ENCODE measurements around the gene BCAP31. TPM values are rescaled to one million over a fixed set of nuclear protein-coding genes. Genes with fewer than 3 reads are reported as not detected.
"Not testable (repeated sequence)": the region's sequence is repeated elsewhere in the genome, so short reads cannot be mapped to it uniquely, and the experiment has no call there.

Gene BCAP31
- polyA plus RNA-seq, 1 donor from 2014 or later = 254 TPM

DNA sequence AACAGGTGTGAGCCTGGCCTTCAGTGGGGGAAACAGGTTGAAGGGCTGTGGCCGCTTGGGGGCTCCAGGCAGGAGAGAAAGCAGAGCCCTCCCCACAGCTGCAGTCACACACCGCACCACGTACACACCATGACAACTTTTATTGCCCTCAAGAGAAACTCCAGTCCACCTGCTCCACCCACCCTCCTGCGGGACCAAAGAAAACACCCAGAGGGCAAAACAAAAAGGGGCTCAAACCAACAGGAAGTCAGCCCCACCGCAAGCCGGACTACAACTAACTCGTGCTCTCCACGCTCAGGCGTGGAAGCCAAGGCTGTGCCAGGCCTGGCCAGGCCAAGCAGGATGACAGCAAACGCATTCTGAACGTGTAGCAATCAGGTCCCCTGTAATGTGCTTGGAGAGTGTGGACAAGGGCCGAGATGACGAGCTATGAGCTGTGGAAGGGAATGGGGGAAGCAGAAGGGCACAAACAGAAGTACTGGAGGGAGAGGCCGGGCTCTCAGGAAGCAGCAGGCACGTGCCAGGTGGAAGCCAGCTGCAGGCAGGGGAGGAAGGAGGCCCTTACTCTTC is 23.7 kb downstream of the BCAP31 start:
- no peaks in the 10 kb centered on the region for H3K9me3 Mint-ChIP-seq
- no peaks in the 10 kb centered on the region for H3K4me1 Mint-ChIP-seq
- H3K27me3 Mint-ChIP-seq = peaks cover 3% of the 10 kb centered on the region
- no peak overlapping the region for H3K4me3 Mint-ChIP-seq
- no peaks in the 10 kb centered on the region for H3K36me3 Mint-ChIP-seq
- H3K27ac Mint-ChIP-seq = no peak overlapping the region

DNA sequence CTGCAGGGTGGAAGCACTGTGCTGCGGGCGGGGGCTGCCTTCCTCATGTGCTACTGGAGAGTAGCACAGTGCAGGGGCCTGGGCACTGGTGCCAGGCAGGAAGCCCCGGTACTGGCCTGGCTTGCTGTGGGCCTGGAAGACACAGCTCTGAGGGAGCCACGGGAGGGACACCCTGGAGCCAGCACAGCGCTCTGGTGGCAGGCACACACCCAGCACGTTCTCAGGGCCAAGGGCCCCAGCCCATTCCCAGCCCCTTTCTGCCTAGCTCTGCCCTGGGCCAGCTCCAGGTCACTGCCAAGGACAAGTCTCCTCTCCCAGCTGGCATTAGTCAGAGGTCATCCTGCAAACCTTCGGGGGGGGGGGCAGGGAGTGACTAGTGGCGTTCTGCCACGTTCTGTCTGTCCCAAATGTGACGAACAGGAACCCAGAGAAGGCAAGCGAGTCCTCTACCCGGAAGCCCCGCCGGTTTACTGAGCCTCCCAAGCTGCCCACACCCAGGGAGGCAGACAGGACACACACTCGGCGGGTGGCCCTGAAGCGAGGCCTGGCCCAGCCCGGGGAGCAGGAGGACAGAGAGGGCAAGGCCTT is 24.3 kb downstream of the BCAP31 start:
- not testable (repeated sequence) for H3K4me3 Mint-ChIP-seq, H3K36me3 Mint-ChIP-seq, H3K27ac Mint-ChIP-seq, H3K4me1 Mint-ChIP-seq, H3K9me3 Mint-ChIP-seq, H3K27me3 Mint-ChIP-seq

DNA sequence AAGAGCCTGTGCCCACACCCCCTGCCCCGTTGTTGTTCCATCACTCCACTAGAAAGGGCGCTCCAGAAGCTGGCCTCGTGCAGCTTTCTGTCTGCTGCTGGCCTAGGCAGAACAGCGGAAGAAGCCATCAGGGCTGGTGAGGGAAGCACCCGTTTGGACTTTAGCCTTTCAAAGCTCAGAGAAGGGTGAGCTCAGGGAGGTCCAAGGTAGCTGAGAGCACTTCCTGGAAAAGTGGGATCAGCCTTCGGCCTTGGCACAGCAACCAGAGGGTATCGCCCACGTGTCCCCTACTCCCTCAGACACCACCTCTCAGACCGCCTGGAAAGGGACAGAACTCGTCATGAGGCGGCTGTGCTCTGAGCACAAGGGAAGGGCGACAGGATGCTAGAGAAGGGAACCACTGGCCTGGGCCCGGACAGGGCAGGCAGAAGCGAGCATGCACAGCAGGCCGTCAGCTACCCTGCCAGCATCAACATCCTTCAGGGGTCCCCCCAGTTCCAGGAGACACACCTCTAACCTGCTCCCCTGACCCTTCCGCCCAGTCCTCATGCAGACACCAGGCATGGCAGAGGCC is 24.9 kb downstream of the BCAP31 start:
- H3K27ac Mint-ChIP-seq = peak overlapping the region in 1 of 3 donors; percentile 27
- not testable (repeated sequence) for H3K27me3 Mint-ChIP-seq, H3K4me1 Mint-ChIP-seq, H3K4me3 Mint-ChIP-seq, H3K36me3 Mint-ChIP-seq, H3K9me3 Mint-ChIP-seq

DNA sequence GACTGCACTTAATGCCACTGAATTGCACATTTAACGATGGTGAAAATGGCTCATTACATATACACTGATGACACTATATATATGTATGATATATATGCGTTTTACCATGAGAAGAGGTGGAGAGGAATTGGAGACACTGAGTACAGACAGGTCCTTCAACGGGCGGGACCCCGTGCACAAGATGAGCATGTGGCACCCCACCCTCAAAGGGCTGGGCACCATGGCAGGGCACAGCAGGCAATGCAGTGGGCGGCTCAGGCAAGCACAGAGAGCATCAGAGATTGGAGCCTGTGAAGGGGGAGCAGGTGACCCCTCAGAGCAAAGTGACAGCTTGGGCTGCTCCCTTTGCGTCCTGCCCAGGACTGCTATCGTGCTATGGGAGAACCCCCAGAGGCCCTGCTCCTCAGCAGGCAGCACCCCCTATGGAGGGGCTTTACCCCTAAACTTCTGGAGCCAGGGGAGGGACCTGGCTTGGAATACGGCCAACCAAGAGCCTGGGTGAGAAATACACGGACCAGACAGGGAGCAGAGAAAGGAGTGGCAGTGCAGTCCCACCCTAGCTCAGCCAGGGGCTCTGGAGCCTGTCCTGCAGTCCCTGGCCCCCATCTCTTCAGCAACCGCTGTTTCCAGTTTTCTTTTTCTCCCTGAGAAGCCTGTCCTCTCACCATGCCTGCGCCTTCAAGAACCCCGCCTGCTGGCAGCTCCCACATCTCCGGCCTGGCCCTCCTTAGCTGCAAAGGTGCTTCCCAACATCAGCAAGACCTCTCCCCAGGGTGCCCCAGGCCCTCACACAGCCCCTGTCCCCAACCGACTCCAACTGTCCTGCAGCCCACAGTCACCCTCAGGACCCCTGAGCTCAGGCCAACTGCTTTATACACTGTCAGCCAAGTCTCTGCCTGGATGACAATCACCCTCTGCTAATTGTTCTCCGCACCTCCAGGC is 26.0 kb downstream of the BCAP31 start:
- Mint-ChIP-seq H3K27me3 (peaks cover 9% of the 10 kb centered on the region), H3K4me1 (no peaks in the 10 kb centered on the region), H3K27ac (no peak overlapping the region), H3K4me3 (peak overlapping the region in 1 of 4 donors; percentile 41), H3K9me3 (no peaks in the 10 kb centered on the region), H3K36me3 (no peaks in the 10 kb centered on the region)

DNA sequence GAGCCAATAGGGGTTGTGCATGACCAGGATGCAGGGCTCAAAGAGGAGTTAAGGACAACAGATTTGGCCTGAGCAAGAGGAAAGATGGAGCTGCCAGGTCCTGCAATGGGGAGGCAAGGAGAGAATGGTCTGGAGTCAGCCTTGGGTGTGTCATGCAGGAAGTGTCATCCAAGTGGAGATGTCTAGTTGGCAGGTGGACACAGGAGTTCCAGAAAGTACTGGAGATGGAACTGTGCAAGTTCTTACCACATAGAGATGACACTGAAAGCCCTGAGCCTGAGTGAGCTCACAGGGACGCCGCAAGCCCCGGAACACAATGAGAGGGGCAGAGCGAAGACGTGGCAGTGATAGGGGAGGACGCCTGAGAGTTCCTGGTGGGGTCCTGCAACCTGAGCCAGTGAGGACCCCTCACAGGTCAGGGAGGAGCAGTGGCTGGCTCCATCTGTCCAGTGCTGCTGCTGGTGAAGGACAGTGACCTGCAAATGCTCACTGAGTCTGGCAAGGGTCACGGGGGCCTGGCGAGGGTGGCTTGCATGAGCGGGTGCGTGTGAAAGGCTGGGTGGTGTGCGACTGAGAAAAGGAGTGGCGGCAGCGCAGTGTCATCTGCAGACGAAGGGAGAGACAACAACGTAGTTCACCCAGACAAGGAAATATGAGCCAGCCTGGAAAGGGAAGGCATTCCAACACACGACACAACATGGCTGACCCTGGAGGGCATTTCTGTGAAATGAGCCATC is 27.0 kb downstream of the BCAP31 start:
- H3K36me3 Mint-ChIP-seq, H3K4me3 Mint-ChIP-seq, H3K9me3 Mint-ChIP-seq, H3K4me1 Mint-ChIP-seq, H3K27me3 Mint-ChIP-seq: not testable (repeated sequence)
- H3K27ac Mint-ChIP-seq = peak overlapping the region in 1 of 3 donors; percentile 50

DNA sequence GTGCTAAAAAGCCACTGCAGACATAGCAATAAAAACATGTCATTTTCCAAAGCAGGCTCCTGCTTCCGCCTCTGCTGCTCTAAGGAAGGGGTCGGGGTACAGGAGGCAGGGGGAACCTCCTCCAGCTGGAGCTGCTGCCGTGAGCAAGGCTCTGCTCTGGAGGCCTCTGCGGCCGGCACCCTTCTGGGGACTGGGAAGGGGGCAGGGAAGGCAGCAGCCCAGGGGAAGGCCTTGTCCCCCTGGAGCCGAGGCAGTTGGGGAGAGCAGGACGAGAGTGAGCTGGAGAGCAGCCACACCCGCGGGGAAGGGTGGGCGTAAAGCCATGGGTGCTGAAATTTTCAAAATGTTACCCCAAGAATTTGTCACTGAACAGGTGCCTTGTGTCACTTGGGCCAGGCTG is 27.6 kb downstream of the BCAP31 start:
- H3K4me3 Mint-ChIP-seq, H3K27ac Mint-ChIP-seq, H3K36me3 Mint-ChIP-seq, H3K4me1 Mint-ChIP-seq, H3K9me3 Mint-ChIP-seq, H3K27me3 Mint-ChIP-seq: not testable (repeated sequence)

DNA sequence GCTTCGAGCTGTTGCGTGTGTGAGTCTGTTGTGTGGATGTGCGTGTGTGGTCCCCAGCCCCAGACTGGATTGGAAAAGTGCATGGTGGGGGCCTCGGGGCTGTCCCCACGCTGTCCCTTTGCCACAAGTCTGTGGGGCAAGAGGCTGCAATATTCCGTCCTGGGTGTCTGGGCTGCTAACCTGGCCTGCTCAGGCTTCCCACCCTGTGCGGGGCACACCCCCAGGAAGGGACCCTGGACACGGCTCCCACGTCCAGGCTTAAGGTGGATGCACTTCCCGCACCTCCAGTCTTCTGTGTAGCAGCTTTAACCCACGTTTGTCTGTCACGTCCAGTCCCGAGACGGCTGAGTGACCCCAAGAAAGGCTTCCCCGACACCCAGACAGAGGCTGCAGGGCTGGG is 28.1 kb downstream of the BCAP31 start:
- Mint-ChIP-seq H3K36me3 (no peaks in the 10 kb centered on the region), H3K4me3 (no peak overlapping the region), H3K9me3 (no peaks in the 10 kb centered on the region), H3K27ac (no peak overlapping the region), H3K4me1 (no peaks in the 10 kb centered on the region), H3K27me3 (peaks cover 9% of the 10 kb centered on the region)

DNA sequence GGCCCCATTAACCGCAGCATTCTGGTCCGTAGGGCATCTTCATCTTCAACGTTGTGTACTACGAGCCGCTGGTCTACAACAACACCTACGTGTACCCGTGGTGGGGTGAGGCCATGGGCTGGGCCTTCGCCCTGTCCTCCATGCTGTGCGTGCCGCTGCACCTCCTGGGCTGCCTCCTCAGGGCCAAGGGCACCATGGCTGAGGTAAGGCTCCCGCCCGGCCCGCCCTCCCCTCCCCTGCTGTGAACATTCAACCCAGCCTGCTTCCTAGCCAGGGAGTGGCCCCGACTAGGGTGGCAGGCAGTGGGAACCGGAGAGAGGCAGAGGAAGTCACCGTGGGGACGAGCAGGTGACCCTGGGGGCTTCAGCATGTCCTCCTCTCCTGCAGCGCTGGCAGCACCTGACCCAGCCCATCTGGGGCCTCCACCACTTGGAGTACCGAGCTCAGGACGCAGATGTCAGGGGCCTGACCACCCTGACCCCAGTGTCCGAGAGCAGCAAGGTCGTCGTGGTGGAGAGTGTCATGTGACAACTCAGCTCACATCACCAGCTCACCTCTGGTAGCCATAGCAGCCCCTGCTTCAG is 29.4 kb downstream of the BCAP31 start:
- H3K9me3 Mint-ChIP-seq = no peaks in the 10 kb centered on the region
- H3K36me3 Mint-ChIP-seq = no peaks in the 10 kb centered on the region
- peak overlapping the region in 1 of 4 donors; percentile 28 for H3K4me3 Mint-ChIP-seq
- no peak overlapping the region for H3K27ac Mint-ChIP-seq
- peaks cover 7% of the 10 kb centered on the region for H3K27me3 Mint-ChIP-seq
- H3K4me1 Mint-ChIP-seq = no peaks in the 10 kb centered on the region

DNA sequence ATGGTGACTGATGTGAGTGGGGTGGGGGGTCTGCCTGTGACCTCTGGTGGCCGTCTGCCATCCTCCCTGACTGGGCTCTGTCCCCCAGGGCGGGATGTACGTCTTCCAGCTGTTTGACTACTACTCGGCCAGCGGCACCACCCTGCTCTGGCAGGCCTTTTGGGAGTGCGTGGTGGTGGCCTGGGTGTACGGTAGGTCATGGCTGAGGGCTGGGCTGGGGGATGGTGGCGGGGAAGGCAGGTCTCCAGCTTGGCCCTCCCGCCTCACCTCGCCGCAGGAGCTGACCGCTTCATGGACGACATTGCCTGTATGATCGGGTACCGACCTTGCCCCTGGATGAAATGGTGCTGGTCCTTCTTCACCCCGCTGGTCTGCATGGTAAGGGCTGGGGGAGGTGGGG is 29.9 kb downstream of the BCAP31 start:
- H3K27me3 Mint-ChIP-seq, H3K36me3 Mint-ChIP-seq, H3K4me1 Mint-ChIP-seq, H3K4me3 Mint-ChIP-seq, H3K9me3 Mint-ChIP-seq: not testable (repeated sequence)
- H3K27ac Mint-ChIP-seq = peak overlapping the region in 1 of 3 donors; percentile 80

DNA sequence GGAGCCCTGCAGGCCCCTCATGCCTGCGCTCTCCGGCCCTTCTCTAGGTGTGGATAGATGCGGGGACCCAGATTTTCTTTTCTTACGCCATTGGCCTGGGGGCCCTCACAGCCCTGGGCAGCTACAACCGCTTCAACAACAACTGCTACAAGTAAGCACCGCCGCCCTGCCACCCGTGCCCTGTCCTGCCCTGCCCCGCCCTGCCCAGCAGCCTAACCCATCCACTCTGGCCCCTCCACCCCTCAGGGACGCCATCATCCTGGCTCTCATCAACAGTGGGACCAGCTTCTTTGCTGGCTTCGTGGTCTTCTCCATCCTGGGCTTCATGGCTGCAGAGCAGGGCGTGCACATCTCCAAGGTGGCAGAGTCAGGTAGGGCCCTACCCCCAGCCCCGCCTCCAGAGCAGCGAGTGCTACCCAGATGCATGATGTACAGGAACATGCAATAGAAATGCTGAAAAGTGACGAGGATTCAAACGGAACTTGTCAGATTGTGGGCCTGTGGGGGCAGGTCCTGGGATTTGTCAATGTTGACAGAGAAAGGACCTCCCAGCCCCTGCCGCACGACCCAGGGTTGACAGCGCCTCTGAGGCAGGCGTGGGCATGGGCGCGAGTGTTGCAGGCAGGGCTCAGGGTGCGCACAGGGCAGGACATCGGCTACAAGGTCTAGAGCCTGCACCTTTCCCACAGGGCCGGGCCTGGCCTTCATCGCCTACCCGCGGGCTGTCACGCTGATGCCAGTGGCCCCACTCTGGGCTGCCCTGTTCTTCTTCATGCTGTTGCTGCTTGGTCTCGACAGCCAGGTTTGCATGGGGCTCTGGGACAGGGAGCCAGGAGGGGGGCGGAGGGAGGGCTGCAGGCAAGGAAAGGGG is 30.7 kb downstream of the BCAP31 start:
- Mint-ChIP-seq H3K27ac (no peak overlapping the region), H3K4me3 (no peak overlapping the region), H3K9me3 (no peaks in the 10 kb centered on the region), H3K36me3 (no peaks in the 10 kb centered on the region), H3K4me1 (no peaks in the 10 kb centered on the region), H3K27me3 (peaks cover 5% of the 10 kb centered on the region)

DNA sequence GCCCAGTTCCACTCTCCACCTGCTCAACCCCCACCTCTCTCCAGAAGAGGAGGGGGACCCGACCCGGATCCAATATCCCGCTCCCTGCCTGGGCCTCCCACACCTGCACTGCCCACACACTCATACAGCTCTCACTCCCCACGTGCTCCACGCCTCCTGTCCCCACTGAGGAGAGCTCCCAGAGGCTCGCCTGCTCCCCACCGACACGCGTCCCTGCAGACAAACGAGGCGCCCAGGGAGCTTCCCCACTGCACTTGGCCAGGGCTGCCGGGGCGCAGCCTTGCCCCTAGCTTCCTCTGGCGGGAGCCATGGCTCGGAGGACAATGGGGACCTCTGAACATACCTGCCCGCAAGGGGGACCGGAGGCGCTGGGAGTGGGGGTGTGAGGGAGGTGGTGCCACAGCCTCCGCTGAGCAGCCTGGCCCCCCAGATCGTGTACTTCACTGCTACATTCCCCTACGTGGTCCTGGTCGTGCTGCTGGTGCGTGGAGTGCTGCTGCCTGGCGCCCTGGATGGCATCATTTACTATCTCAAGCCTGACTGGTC is 31.5 kb downstream of the BCAP31 start:
- Mint-ChIP-seq H3K9me3 (no peaks in the 10 kb centered on the region), H3K27me3 (peaks cover 5% of the 10 kb centered on the region), H3K4me3 (no peak overlapping the region), H3K27ac (no peak overlapping the region), H3K36me3 (no peaks in the 10 kb centered on the region), H3K4me1 (no peaks in the 10 kb centered on the region)

DNA sequence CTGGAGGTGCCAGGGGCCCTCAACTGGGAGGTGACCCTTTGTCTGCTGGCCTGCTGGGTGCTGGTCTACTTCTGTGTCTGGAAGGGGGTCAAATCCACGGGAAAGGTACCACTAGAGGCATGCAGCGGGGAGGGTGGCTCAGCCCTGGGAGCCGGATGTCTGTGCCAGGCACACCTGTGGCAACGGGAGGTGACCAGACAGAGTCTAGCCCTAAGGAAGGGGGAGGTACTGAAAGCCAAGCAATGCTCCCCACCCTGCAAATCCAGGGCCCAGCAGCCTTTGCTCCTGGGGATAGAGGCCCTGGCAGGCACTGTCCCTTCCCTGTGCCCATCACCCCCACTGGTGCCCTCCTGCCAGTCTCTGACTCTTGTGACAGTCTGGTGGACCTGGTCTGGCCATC is 32.2 kb downstream of the BCAP31 start:
- no peaks in the 10 kb centered on the region for H3K36me3 Mint-ChIP-seq
- no peaks in the 10 kb centered on the region for H3K4me1 Mint-ChIP-seq
- no peaks in the 10 kb centered on the region for H3K9me3 Mint-ChIP-seq
- H3K4me3 Mint-ChIP-seq = no peak overlapping the region
- H3K27me3 Mint-ChIP-seq = peaks cover 5% of the 10 kb centered on the region
- H3K27ac Mint-ChIP-seq = no peak overlapping the region

DNA sequence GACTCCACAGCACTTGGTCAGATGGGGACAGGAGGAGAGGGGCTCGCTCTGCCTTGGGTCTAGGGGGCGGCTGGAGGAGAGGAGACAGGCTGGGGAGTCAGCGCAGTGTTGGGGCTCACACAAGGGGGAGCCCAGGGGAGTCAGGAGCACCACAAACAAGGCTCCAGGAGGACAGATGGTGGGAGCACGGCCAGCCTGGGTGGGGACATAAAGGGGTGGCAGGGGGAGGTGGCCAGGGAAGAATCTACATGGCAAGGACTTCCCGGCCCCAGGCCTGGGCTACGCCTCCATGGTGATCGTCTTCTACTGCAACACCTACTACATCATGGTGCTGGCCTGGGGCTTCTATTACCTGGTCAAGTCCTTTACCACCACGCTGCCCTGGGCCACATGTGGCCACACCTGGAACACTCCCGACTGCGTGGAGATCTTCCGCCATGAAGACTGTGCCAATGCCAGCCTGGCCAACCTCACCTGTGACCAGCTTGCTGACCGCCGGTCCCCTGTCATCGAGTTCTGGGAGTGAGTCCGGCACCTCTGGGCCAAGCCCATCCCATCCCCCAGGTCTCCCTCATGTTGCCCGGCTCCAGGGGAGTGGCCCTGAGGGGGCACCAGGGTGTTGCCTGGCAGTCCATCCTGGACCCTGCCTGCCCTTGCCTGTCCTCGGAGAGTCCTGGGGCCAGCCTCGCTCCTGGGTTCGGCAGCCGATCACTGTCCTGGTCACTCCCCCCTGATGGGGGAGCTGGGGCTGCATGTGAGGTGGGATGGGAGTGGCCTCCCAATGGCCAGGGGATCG is 33.0 kb downstream of the BCAP31 start:
- H3K36me3 Mint-ChIP-seq, H3K4me1 Mint-ChIP-seq, H3K4me3 Mint-ChIP-seq, H3K9me3 Mint-ChIP-seq, H3K27me3 Mint-ChIP-seq, H3K27ac Mint-ChIP-seq: not testable (repeated sequence)
